Coronary artery (tissue), 2 donors: Measurements from ENCODE around the gene AMFR.
"Not testable (repeated sequence)": the region's sequence is repeated elsewhere in the genome, so short reads cannot be mapped to it uniquely, and the experiment has no call there.

Source experiments
- DNase-seq: peaks from one replicate; pipeline ENCODE4 v3.0.0-alpha.2; 2017; ENCODE audit warnings: low spot score
- H3K27ac ChIP-seq, 2 donors: fragments of 200-600 bp; sonication (generic); one replicate each; pipeline ENCODE4 v1.5.1; 2016 to 2019
- H3K4me3 ChIP-seq: fragments of 200-600 bp; sonication (generic); 2 replicates; pipeline ENCODE4 v1.5.1; 2016; ENCODE audit warnings: mild to moderate bottlenecking, moderate library complexity
- CTCF ChIP-seq: fragments of 200-600 bp; sonication (generic); IDR thresholded peaks from one replicate; pipeline ENCODE4 v1.5.1; 2019; ENCODE audit warnings: antibody characterized with exemption

The AMFR gene

GRCh38 chr16:56409195-56409594, 16.1 kb downstream of the AMFR start:
- no peak for TF ChIP-seq CTCF
- DNase-seq = no peak
- H3K27ac ChIP-seq = no peak overlapping the region
- no peak overlapping the region for H3K4me3 ChIP-seq

GRCh38 chr16:56408379-56409098, 16.8 kb downstream of the AMFR start:
- H3K4me3 ChIP-seq = no peak overlapping the region
- no peak for DNase-seq
- no peak for TF ChIP-seq CTCF
- no peak overlapping the region for H3K27ac ChIP-seq

- H3K4me3 ChIP-seq = no peak overlapping the region
- no peak overlapping the region for H3K27ac ChIP-seq
- TF ChIP-seq CTCF = no peak
- DNase-seq = no peak
These were observed 19.2 kb downstream of the AMFR start for GRCh38 chr16:56405977-56406672.

- H3K4me3 ChIP-seq = no peak overlapping the region
- no peak for TF ChIP-seq CTCF
- no peak for DNase-seq
- no peak overlapping the region for H3K27ac ChIP-seq
These were observed 23.9 kb downstream of the AMFR start for GRCh38 chr16:56401482-56401881.

- H3K27ac ChIP-seq = no peak overlapping the region
- DNase-seq = no peak
- H3K4me3 ChIP-seq = no peak overlapping the region
- no peak for TF ChIP-seq CTCF
These were observed 24.9 kb downstream of the AMFR start for GRCh38 chr16:56400458-56400857.

GRCh38 chr16:56399486-56399885, 25.9 kb downstream of the AMFR start:
- H3K4me3 ChIP-seq = no peak overlapping the region
- no peak for TF ChIP-seq CTCF
- no peak for DNase-seq
- no peak overlapping the region for H3K27ac ChIP-seq

- no peak overlapping the region for H3K4me3 ChIP-seq
These were observed 26.3 kb downstream of the AMFR start for GRCh38 chr16:56399047-56399446.

GRCh38 chr16:56396724-56397123, 28.6 kb downstream of the AMFR start:
- DNase-seq, H3K27ac ChIP-seq, H3K4me3 ChIP-seq: not testable (repeated sequence)

More at GRCh38 chr16:56399047-56399446, 26.3 kb downstream of the AMFR start:
- no peak overlapping the region for H3K27ac ChIP-seq
- no peak for DNase-seq
- TF ChIP-seq CTCF = no peak
